Panc1 (cell line): ENCODE data around the gene PXYLP1. TPM values are rescaled to one million over a fixed set of nuclear protein-coding genes. Genes with fewer than 3 reads are reported as not detected.

Experiments used
- ATAC-seq: fragments of 200-7000 bp; cut with Tn5 transposase; 2 replicates; pipeline ENCODE4 v1.9.1; 2020; ENCODE audit warnings: mild to moderate bottlenecking, moderate library complexity
- BruUV-seq: library from RNA; stranded (reverse); fragments of 400-500 nt; replicated peaks from 2 replicates; lab custom pipeline; 2021; lab: Mats Ljungman, UMichigan
- CTCF ChIA-PET: fragments of 300-600 bp; sonication (Branson Sonifier 250); formaldehyde crosslinking; loops from one replicate; lab custom pipeline; 2022; ENCODE audit warnings: antibody characterized with exemption; lab: Charles Lee
- POLR2A ChIA-PET: fragments of 300-600 bp; sonication (Branson Sonifier 250); formaldehyde crosslinking; loops from one replicate; lab custom pipeline; 2022; ENCODE audit warnings: antibody characterized with exemption; lab: Charles Lee
- DNase-seq: peaks from one replicate; pipeline ENCODE4 v3.0.0-alpha.2; 2010; ENCODE audit warnings: low read depth, low spot score
- H3K27ac ChIP-seq: 2 replicates; pipeline ENCODE4 v1.5.1; 2011; ENCODE audit warnings: mild to moderate bottlenecking, low read length, inconsistent platforms
- H3K27me3 ChIP-seq: fragments of 200-500 bp; sonication (Bioruptor generic); 2 replicates; pipeline ENCODE4 v1.6.0; 2014; ENCODE audit warnings: low read length, inconsistent platforms; ENCODE audit not compliant: control insufficient read depth, insufficient read depth
- H3K36me3 ChIP-seq: fragments of 200-500 bp; sonication (Bioruptor generic); 2 replicates; pipeline ENCODE4 v1.5.1; 2014; ENCODE audit warnings: inconsistent platforms, mild to moderate bottlenecking, low read length, moderate library complexity; ENCODE audit not compliant: control insufficient read depth, insufficient read depth
- H3K4me1 ChIP-seq: 2 replicates; pipeline ENCODE4 v1.5.1; 2011; ENCODE audit warnings: inconsistent platforms, mild to moderate bottlenecking, low read length, moderate library complexity; ENCODE audit not compliant: control insufficient read depth, insufficient read depth
- H3K4me3 ChIP-seq, 2 experiments: 2 replicates each; pipeline ENCODE4 v1.5.1; 2011 to 2012; ENCODE audit warnings: low read depth in 2 of 2, low read length in 2 of 2, mild to moderate bottlenecking in 2 of 2, inconsistent platforms in 1 of 2, moderate library complexity in 1 of 2
- H3K9me3 ChIP-seq: fragments of 200-500 bp; sonication (Bioruptor generic); 2 replicates; pipeline ENCODE4 v1.5.1; 2014; ENCODE audit warnings: low read depth, mild to moderate bottlenecking, inconsistent platforms, low read length, moderate library complexity; ENCODE audit not compliant: control insufficient read depth, insufficient read depth
- POLR2AphosphoS5 ChIP-seq: IDR thresholded peaks from 2 replicates; pipeline ENCODE4 v1.6.1; 2012; ENCODE audit warnings: mild to moderate bottlenecking, low read depth, low read length, moderate library complexity
- TCF7L2 ChIP-seq: IDR thresholded peaks from 2 replicates; pipeline ENCODE4 v1.6.1; 2011; ENCODE audit warnings: mild to moderate bottlenecking, low read depth, low read length, inconsistent platforms
- in situ Hi-C: cut with HindIII; loops from 2 replicates; pipeline ENCODE4 v1.10.0; 2016; ENCODE audit warnings: low sequenced_read_pairs, low pct_unique_long_range_greater_than_20kb
- intact Hi-C: fragments of 100-400 bp; cut with micrococcal nuclease; formaldehyde crosslinking; loops from one replicate; pipeline ENCODE4 v1.10.0; 2022; ENCODE audit not compliant: unreplicated experiment
- total RNA-seq: library from RNA; stranded (reverse); gene quantifications from one replicate; pipeline ENCODE4 v1.2.1, GENCODE V29; 2021; ENCODE audit not compliant: unreplicated experiment
- TF ChIP-seq, protein P1 (sequence below): fragments of 450-650 bp; IDR thresholded peaks from 2 replicates; pipeline ENCODE4 v1.5.1; 2017; ENCODE audit warnings: mild to moderate bottlenecking
- TF ChIP-seq, protein P2 (sequence below), 2 experiments: IDR thresholded peaks; 2 replicates each; pipeline ENCODE4 v1.6.1; 2011 to 2012; ENCODE audit warnings: low read depth in 2 of 2, control low read depth in 1 of 2, low read length in 1 of 2, mild to moderate bottlenecking in 1 of 2, moderate library complexity in 1 of 2; ENCODE audit not compliant: insufficient read depth in 1 of 2

Gene PXYLP1
- total RNA-seq, 1 experiment from 2014 or later: 1.4 TPM

DNA sequence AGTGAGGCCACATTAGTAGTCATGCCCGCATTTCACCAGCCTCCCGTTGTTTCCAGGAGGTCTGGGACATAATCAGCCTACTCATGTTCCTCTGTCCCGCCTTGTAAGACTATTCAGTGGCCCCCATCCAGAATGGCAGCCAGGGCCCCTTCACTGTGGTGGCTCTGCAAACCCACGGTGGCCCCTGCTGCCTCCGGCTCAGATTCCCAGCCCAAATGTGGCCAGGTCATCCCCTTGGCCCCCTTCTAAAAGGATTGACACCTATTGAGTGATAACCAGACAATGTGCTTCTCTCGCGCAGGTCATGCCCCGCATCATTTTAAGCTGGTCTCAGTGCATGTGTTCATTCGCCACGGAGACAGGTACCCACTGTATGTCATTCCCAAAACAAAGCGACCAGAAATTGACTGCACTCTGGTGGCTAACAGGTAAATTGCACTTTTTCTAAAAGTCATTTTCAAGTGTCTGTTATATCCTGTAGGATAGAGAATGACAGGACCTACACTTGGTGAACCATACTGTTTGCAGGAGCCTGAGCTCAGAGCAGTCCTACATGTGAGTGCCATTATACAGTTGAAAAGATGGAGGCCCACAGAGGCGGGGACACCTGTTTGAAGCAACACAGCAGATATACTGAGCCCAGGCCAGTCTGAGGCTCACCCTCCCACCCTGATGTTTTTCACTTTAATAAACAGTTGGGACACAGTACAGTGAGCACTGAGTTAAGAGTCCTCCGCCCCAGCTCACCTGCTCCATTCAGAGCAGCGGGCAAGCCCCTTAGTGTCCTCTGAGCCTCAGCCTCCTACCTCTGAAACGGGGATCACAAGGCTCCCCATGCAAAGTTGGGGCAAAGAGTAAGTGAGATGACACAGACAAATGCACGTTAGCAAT lies 47.7 kb downstream of the PXYLP1 start:
- Histone ChIP-seq H3K4me3 (no peak overlapping the region), H3K27me3 (no peaks in the 10 kb centered on the region; the same call in 1 of the 2 replicates), H3K9me3 (no peaks in the 10 kb centered on the region), H3K27ac (no peak overlapping the region), H3K4me1 (no peaks in the 10 kb centered on the region), H3K36me3 (no peaks in the 10 kb centered on the region)
- POLR2A ChIA-PET: no interaction called here
- BruUV-seq: no TSS peak
- in situ Hi-C loops (no loop called here), intact Hi-C loops (no loop called here)
- DNase-seq: no peak
- CTCF ChIA-PET: interaction anchor here (0.6 kb wide), 1 partner anchor 27 kb away, joined by 5 read pairs; no protein-coding TSS in a partner anchor
- TF ChIP-seq, protein P1, sequence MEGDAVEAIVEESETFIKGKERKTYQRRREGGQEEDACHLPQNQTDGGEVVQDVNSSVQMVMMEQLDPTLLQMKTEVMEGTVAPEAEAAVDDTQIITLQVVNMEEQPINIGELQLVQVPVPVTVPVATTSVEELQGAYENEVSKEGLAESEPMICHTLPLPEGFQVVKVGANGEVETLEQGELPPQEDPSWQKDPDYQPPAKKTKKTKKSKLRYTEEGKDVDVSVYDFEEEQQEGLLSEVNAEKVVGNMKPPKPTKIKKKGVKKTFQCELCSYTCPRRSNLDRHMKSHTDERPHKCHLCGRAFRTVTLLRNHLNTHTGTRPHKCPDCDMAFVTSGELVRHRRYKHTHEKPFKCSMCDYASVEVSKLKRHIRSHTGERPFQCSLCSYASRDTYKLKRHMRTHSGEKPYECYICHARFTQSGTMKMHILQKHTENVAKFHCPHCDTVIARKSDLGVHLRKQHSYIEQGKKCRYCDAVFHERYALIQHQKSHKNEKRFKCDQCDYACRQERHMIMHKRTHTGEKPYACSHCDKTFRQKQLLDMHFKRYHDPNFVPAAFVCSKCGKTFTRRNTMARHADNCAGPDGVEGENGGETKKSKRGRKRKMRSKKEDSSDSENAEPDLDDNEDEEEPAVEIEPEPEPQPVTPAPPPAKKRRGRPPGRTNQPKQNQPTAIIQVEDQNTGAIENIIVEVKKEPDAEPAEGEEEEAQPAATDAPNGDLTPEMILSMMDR: peak; percentile 81
- no peak for TF ChIP-seq POLR2AphosphoS5
- ATAC-seq: peak; percentile 80

DNA sequence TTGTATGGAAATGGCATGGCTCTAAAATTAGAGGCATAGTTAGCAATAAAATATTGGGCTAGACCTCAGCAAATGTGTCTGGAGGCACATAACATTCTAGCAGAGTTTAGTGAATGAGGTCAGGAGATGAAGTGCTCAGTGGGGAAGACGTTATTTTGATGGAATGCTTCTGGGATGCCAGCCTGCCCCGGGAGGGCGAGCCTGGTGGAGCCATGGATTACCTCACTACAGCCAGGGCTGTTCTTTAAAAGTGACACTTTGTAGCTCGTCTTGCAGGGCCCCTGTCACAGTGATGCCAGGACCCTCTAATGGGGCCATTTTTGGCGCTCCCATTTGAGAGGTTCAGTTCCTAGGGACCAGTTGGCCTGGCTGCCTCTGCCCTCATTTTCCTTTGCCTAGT lies 48.5 kb downstream of the PXYLP1 start:
- no TSS peak for BruUV-seq
- intact Hi-C loops (no loop called here), in situ Hi-C loops (no loop called here)
- no peak for ATAC-seq
- CTCF ChIA-PET: no interaction called here
- H3K36me3 ChIP-seq: no peaks in the 10 kb centered on the region
- no peak overlapping the region for H3K27ac ChIP-seq
- DNase-seq: no peak
- H3K9me3 ChIP-seq: no peaks in the 10 kb centered on the region
- no peaks in the 10 kb centered on the region for H3K4me1 ChIP-seq
- POLR2A ChIA-PET: no interaction called here
- no peaks in the 10 kb centered on the region; the same call in 1 of the 2 replicates for H3K27me3 ChIP-seq
- H3K4me3 ChIP-seq: no peak overlapping the region
- TF ChIP-seq, protein P2, sequence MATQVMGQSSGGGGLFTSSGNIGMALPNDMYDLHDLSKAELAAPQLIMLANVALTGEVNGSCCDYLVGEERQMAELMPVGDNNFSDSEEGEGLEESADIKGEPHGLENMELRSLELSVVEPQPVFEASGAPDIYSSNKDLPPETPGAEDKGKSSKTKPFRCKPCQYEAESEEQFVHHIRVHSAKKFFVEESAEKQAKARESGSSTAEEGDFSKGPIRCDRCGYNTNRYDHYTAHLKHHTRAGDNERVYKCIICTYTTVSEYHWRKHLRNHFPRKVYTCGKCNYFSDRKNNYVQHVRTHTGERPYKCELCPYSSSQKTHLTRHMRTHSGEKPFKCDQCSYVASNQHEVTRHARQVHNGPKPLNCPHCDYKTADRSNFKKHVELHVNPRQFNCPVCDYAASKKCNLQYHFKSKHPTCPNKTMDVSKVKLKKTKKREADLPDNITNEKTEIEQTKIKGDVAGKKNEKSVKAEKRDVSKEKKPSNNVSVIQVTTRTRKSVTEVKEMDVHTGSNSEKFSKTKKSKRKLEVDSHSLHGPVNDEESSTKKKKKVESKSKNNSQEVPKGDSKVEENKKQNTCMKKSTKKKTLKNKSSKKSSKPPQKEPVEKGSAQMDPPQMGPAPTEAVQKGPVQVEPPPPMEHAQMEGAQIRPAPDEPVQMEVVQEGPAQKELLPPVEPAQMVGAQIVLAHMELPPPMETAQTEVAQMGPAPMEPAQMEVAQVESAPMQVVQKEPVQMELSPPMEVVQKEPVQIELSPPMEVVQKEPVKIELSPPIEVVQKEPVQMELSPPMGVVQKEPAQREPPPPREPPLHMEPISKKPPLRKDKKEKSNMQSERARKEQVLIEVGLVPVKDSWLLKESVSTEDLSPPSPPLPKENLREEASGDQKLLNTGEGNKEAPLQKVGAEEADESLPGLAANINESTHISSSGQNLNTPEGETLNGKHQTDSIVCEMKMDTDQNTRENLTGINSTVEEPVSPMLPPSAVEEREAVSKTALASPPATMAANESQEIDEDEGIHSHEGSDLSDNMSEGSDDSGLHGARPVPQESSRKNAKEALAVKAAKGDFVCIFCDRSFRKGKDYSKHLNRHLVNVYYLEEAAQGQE (IDR thresholded peaks at IDR 0.05; ENCODE audit: insufficient read depth in 1 of 2, low read depth in 2 of 2, low read length in 1 of 2): no peak
- TF ChIP-seq, protein P1: no peak
- TF ChIP-seq TCF7L2 (no peak), POLR2AphosphoS5 (no peak)
